OCI-LY7 (cell line): ENCODE data around the gene SLC25A26. TPM values are rescaled to one million over a fixed set of nuclear protein-coding genes. Genes with fewer than 3 reads are reported as not detected.

Experiments
- BruUV-seq: library from RNA; stranded (reverse); fragments of 400-500 nt; replicated peaks from 2 replicates; lab custom pipeline; 2021; lab: Mats Ljungman, UMichigan
- CTCF ChIA-PET: fragments of 300-600 bp; sonication (Branson Sonifier 250); formaldehyde crosslinking; loops from one replicate; lab custom pipeline; 2022; ENCODE audit warnings: antibody characterized with exemption; ENCODE audit not compliant: unreplicated experiment; lab: Charles Lee
- POLR2A ChIA-PET: fragments of 300-600 bp; sonication (Branson Sonifier 250); formaldehyde crosslinking; loops from one replicate; lab custom pipeline; 2022; ENCODE audit warnings: antibody characterized with exemption; lab: Charles Lee
- DNase-seq: peaks from one replicate; pipeline ENCODE4 v3.0.0-alpha.2; 2015; ENCODE audit warnings: low spot score
- H2AFZ ChIP-seq: fragments of 200-600 bp; sonication (generic), shearing (Covaris generic); 2 replicates; pipeline ENCODE4 v1.6.1; 2014; ENCODE audit warnings: mild to moderate bottlenecking, antibody characterized with exemption, low read length, moderate library complexity
- H3K27ac ChIP-seq: fragments of 200-600 bp; sonication (generic); 2 replicates; pipeline ENCODE4 v1.5.1; 2014; ENCODE audit warnings: mixed run types, low read depth, mild to moderate bottlenecking, moderate library complexity, low read length, inconsistent platforms; ENCODE audit not compliant: poor library complexity, severe bottlenecking
- H3K36me3 ChIP-seq: fragments of 200-600 bp; sonication (generic); 2 replicates; pipeline ENCODE4 v1.6.1; 2014; ENCODE audit warnings: mild to moderate bottlenecking, antibody characterized with exemption, low read length, moderate library complexity, mixed read lengths; ENCODE audit not compliant: insufficient read depth
- H3K4me1 ChIP-seq: fragments of 200-600 bp; sonication (generic); 2 replicates; pipeline ENCODE4 v1.5.1; 2014; ENCODE audit warnings: mild to moderate bottlenecking, low read length; ENCODE audit not compliant: insufficient read depth, poor library complexity, severe bottlenecking
- H3K4me2 ChIP-seq: fragments of 200-600 bp; sonication (generic); 2 replicates; pipeline ENCODE4 v1.6.1; 2014; ENCODE audit warnings: mild to moderate bottlenecking, low read length
- H3K4me3 ChIP-seq: fragments of 200-600 bp; sonication (generic); 2 replicates; pipeline ENCODE4 v1.5.1; 2014; ENCODE audit warnings: mild to moderate bottlenecking, low read depth, low read length; ENCODE audit not compliant: poor library complexity, severe bottlenecking
- H3K79me2 ChIP-seq: fragments of 200-600 bp; sonication (generic); 2 replicates; pipeline ENCODE4 v1.6.1; 2016; ENCODE audit warnings: low read depth, mild to moderate bottlenecking, low read length, moderate library complexity, mixed read lengths; ENCODE audit not compliant: insufficient read depth
- H3K9me2 ChIP-seq: fragments of 200-600 bp; sonication (generic); 2 replicates; pipeline ENCODE4 v1.6.1; 2016; ENCODE audit warnings: mild to moderate bottlenecking, low read length, mixed read lengths; ENCODE audit not compliant: insufficient read depth
- H3K9me3 ChIP-seq: fragments of 200-600 bp; sonication (generic); 2 replicates; pipeline ENCODE4 v1.6.1; 2014; ENCODE audit warnings: mild to moderate bottlenecking, mixed run types, low read length, mixed read lengths
- H4K20me1 ChIP-seq: fragments of 200-600 bp; sonication (generic); 2 replicates; pipeline ENCODE4 v1.6.1; 2014; ENCODE audit warnings: mild to moderate bottlenecking, antibody characterized with exemption, low read length, moderate library complexity, mixed read lengths; ENCODE audit not compliant: insufficient read depth
- EZH2phosphoT487 ChIP-seq: fragments of 200-600 bp; sonication (generic); IDR thresholded peaks from 2 replicates; pipeline ENCODE4 v1.6.1; 2018; ENCODE audit warnings: low read depth, borderline replicate concordance, mild to moderate bottlenecking, mixed run types, antibody characterized with exemption, low read length, moderate library complexity, mixed read lengths
- intact Hi-C: fragments of 100-400 bp; cut with micrococcal nuclease; formaldehyde crosslinking; loops from one replicate; pipeline ENCODE4 v1.10.0; 2022; ENCODE audit not compliant: unreplicated experiment
- total RNA-seq, 2 experiments: library from RNA; depleted of rRNA in 1 of 2; stranded (reverse); fragments of >200 nt in 1 of 2; shearing (Covaris generic) in 1 of 2; gene quantifications; 2 replicates each; pipeline ENCODE4 v1.2.3, GENCODE V29; 2014 to 2022
- TF ChIP-seq, protein P1 (sequence below): fragments of 200-600 bp; sonication (generic); conservative IDR thresholded peaks from 2 replicates; pipeline ENCODE4 v1.5.1; 2014; ENCODE audit warnings: mild to moderate bottlenecking, antibody characterized with exemption, low read length, moderate library complexity, mixed read lengths

Gene SLC25A26
- total RNA-seq, 2 experiments from 2014 or later, result 9.8 to 14.2 TPM

GRCh38 chr3:66379565-66379964 is 158.8 kb downstream of the SLC25A26 start:
- Histone ChIP-seq H4K20me1 (no peaks in the 10 kb centered on the region), H3K79me2 (no peaks in the 10 kb centered on the region), H3K9me2 (no peaks in the 10 kb centered on the region), H3K4me2 (no peak overlapping the region), H3K4me3 (no peak overlapping the region), H3K36me3 (peaks cover 99% of the 10 kb centered on the region), H3K4me1 (no peaks in the 10 kb centered on the region), H2AFZ (no peak overlapping the region), H3K27ac (no peak overlapping the region), H3K9me3 (no peaks in the 10 kb centered on the region)
- intact Hi-C loops, result loop anchor here (5.0 kb wide), 1 partner anchor 122 kb away; no protein-coding TSS in a partner anchor
- ChIA-PET POLR2A (no interaction called here), CTCF (no interaction called here)
- no peak for DNase-seq
- TF ChIP-seq, protein P1, sequence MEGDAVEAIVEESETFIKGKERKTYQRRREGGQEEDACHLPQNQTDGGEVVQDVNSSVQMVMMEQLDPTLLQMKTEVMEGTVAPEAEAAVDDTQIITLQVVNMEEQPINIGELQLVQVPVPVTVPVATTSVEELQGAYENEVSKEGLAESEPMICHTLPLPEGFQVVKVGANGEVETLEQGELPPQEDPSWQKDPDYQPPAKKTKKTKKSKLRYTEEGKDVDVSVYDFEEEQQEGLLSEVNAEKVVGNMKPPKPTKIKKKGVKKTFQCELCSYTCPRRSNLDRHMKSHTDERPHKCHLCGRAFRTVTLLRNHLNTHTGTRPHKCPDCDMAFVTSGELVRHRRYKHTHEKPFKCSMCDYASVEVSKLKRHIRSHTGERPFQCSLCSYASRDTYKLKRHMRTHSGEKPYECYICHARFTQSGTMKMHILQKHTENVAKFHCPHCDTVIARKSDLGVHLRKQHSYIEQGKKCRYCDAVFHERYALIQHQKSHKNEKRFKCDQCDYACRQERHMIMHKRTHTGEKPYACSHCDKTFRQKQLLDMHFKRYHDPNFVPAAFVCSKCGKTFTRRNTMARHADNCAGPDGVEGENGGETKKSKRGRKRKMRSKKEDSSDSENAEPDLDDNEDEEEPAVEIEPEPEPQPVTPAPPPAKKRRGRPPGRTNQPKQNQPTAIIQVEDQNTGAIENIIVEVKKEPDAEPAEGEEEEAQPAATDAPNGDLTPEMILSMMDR, result no peak
- no peak for TF ChIP-seq EZH2phosphoT487
- no TSS peak for BruUV-seq

GRCh38 chr3:66380200-66380932 is 159.6 kb downstream of the SLC25A26 start:
- H2AFZ ChIP-seq, result no peak overlapping the region
- H3K79me2 ChIP-seq, result no peaks in the 10 kb centered on the region
- H3K4me1 ChIP-seq, result no peaks in the 10 kb centered on the region
- intact Hi-C loops, result no loop called here
- no peak for DNase-seq
- BruUV-seq, result no TSS peak
- H3K9me2 ChIP-seq, result no peaks in the 10 kb centered on the region
- ChIA-PET CTCF (no interaction called here), POLR2A (no interaction called here)
- H3K27ac ChIP-seq, result no peak overlapping the region
- TF ChIP-seq, protein P1, result no peak
- TF ChIP-seq EZH2phosphoT487, result no peak
- H3K9me3 ChIP-seq, result no peaks in the 10 kb centered on the region
- H3K4me3 ChIP-seq, result no peak overlapping the region
- H4K20me1 ChIP-seq, result no peaks in the 10 kb centered on the region
- H3K4me2 ChIP-seq, result no peak overlapping the region
- H3K36me3 ChIP-seq, result peaks cover 100% of the 10 kb centered on the region

DNA sequence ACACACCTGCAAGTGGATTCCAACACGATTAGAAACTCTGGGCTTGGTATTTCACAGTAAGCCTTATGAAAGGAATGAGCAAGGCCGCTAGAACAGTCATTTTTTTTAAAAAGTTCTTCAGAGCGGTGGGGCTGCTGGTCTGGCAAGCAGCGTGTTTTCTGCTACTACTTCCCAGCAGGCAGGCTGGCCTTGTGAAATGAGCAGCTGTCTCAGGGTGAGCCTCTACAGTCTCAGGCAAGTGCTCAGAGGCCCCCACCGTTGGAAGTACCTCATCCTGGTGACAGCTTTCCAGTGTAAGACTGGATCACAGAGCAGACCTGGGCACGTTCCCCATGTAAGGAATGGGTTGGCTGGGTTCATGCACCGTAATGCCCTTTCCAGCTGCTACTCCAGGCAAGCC is 160.8 kb downstream of the SLC25A26 start:
- no peak overlapping the region for H3K4me3 ChIP-seq
- no peak for DNase-seq
- TF ChIP-seq EZH2phosphoT487, result no peak
- no peak overlapping the region for H3K4me2 ChIP-seq
- no peaks in the 10 kb centered on the region for H3K9me2 ChIP-seq
- H2AFZ ChIP-seq, result no peak overlapping the region
- peaks cover 2% of the 10 kb centered on the region; the same call in 1 of the 2 replicates for H3K79me2 ChIP-seq
- no peak overlapping the region for H3K27ac ChIP-seq
- H3K9me3 ChIP-seq, result no peaks in the 10 kb centered on the region
- H3K4me1 ChIP-seq, result no peaks in the 10 kb centered on the region
- ChIA-PET POLR2A (no interaction called here), CTCF (no interaction called here)
- no peaks in the 10 kb centered on the region for H4K20me1 ChIP-seq
- BruUV-seq, result no TSS peak
- intact Hi-C loops, result no loop called here
- peaks cover 100% of the 10 kb centered on the region for H3K36me3 ChIP-seq
